HG03095 (cell line): Measurements from ENCODE around the gene ZNF831.

Experiments
- ATAC-seq: cut with Tn5 transposase; IDR thresholded peaks from one replicate; pipeline ENCODE4 v1.9.1; 2021; ENCODE audit warnings: moderate library complexity; ENCODE audit not compliant: unreplicated experiment

Gene ZNF831

GRCh38 chr20:59163631-59164530, at the start of gene ZNF831:
Gene ZNF831 (plus strand): TSS chr20:59163821. CDS start chr20:59191020, 27,199 bp downstream.
- no peak for ATAC-seq

GRCh38 chr20:59117526-59117925, 46.1 kb upstream of the ZNF831 start:
- ATAC-seq, result no peak

- ATAC-seq, result no peak
Observed at GRCh38 chr20:59118855-59119254, 44.8 kb upstream of the ZNF831 start.

- ATAC-seq, result no peak
Observed at GRCh38 chr20:59120491-59120890, 43.1 kb upstream of the ZNF831 start.

GRCh38 chr20:59120919-59121318, 42.7 kb upstream of the ZNF831 start:
- ATAC-seq, result no peak

GRCh38 chr20:59121714-59122565, 41.7 kb upstream of the ZNF831 start:
- ATAC-seq, result no peak

GRCh38 chr20:59122566-59122919, 41.1 kb upstream of the ZNF831 start:
- no peak for ATAC-seq

GRCh38 chr20:59123011-59123677, 40.5 kb upstream of the ZNF831 start:
- no peak for ATAC-seq

- ATAC-seq, result no peak
Observed at GRCh38 chr20:59123678-59124255, 39.9 kb upstream of the ZNF831 start.

- ATAC-seq, result no peak
Observed at GRCh38 chr20:59124296-59125029, 39.2 kb upstream of the ZNF831 start.

GRCh38 chr20:59125332-59125731, 38.3 kb upstream of the ZNF831 start:
- no peak for ATAC-seq

GRCh38 chr20:59125836-59126235, 37.8 kb upstream of the ZNF831 start:
- no peak for ATAC-seq

GRCh38 chr20:59127839-59128238, 35.8 kb upstream of the ZNF831 start:
- no peak for ATAC-seq

- ATAC-seq, result no peak
Observed at GRCh38 chr20:59131551-59132285, 31.9 kb upstream of the ZNF831 start.

GRCh38 chr20:59134182-59134581, 29.4 kb upstream of the ZNF831 start:
- no peak for ATAC-seq

GRCh38 chr20:59135093-59135492, 28.5 kb upstream of the ZNF831 start:
- no peak for ATAC-seq

- no peak for ATAC-seq
Observed at GRCh38 chr20:59136027-59136426, 27.6 kb upstream of the ZNF831 start.

GRCh38 chr20:59137532-59137931, 26.1 kb upstream of the ZNF831 start:
- no peak for ATAC-seq

- ATAC-seq, result no peak
Observed at GRCh38 chr20:59138114-59138748, 25.4 kb upstream of the ZNF831 start.
